ENCODE measurements around the gene PTPRG.
"Not testable (repeated sequence)": the region's sequence is repeated elsewhere in the genome, so short reads cannot be mapped to it uniquely, and the experiment has no call there.

PTPRG gene

GRCh38 chr3:61688307-61688984, 127.1 kb downstream of the PTPRG start:
- DNase-seq: peak; percentile 57

GRCh38 chr3:61690016-61690415, 128.6 kb downstream of the PTPRG start:
- no peak for DNase-seq

DNA sequence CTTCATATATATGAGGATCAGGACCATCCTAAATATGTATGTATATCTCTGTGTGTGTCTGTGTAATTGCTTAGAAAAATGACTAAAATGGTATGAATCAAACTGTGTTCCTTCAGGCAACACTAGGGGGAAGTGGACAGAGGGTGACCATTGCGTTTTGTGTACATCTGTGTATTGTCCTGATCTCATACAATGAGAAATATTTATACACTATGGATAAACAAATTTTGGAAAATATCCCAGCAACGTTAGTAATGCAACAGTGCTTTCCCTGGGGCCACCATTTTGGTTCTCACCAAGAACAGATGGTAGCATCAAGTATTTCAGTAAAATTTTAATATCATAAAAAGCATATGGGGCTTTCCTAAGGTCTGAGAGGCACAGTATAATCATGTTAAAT, 130.1 kb downstream of the PTPRG start:
- no peak for DNase-seq

DNA sequence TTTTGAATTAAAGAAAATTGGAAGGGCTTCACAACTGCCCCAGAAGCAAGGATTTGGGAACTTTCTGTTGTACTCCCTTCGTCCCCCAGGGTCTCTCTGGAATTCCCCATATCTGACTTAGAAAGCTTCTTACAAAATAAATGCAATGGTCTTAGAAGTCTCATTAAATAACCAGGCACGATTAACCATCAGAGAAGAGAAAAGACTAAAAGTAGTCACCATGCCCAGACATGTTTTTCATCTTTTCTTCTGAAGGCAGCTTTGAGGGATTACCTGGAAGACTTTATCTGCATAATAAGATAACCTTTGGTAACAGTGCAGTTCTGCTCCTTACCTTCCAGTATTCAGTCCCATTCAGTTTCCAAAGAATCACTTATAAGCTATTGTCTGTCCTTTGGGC, 135.9 kb downstream of the PTPRG start:
- DNase-seq: no peak

DNA sequence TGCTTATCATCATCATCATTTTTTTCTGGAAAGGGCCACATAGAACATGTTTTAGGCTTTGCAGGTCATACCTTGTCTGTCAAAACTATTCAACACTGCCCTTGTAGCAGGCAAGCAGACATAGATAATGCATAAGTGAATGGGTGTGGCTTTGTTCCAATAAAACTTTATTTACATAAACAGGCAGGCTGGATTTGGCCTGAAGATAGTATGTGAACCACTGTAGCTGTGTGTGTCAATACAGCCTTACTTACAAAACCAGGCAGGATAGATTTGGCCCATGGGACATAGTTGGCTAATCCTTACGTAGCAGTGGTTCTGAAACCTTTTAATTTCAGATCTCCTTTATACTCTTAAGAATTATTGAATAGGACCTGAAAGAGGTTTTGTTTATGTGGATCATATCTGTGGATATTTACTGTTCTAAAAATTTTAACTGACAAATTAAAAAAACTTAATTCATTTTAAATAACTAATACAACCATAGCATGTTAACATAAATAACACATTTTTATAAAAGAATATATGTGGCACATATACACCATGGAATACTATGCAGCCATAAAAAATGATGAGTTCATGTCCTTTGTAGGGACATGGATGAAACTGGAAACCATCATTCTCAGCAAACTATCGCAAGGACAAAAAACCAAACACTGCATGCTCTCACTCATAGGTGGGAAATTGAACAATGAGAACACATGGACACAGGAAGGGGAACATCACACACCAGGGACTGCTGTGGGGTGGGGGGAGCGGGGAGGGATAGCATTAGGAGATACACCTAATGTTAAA, 137.1 kb downstream of the PTPRG start:
- DNase-seq: not testable (repeated sequence)

DNA sequence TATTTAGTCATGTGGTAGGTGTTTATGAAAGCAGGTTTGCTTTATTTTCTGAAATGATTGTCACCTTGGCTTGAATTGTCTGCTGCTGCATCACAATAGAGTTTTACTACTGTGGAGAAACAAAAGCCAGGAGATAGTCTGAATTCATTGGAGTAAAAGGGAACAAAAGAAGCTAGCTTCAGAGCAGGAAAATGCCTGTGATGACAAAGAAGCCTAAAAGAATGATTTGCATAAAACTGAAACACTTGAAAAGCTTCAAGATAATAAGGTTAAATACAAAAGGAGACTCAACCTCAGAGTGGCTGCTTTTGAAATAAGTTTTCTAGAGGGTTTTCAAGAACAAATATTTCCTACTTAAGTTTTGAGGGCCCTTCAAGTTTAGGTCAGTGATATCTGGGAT, 138.3 kb downstream of the PTPRG start:
- DNase-seq: peak; percentile 24

DNA sequence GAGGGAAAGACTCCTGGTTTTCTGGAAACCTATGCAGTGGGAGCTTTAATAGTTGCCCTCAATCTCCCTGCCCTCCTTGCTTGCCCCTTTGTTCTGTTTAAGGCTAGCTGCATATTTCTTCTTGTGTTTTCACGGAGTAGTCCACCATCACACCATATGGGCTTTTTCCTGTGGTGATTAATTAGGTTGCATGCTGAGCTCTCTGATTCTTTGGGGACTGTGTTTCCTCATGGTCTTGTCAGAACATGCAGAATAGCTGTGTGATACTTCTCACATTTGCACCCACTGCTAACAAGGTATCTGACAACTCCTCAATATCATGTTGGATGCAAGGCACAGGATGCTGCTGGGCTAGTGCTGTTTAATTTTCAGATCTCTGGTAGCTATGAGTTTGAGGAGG, 139.6 kb downstream of the PTPRG start:
- peak; percentile 72 for DNase-seq

GRCh38 chr3:61702453-61702852, 141.1 kb downstream of the PTPRG start:
- no peak for DNase-seq

DNA sequence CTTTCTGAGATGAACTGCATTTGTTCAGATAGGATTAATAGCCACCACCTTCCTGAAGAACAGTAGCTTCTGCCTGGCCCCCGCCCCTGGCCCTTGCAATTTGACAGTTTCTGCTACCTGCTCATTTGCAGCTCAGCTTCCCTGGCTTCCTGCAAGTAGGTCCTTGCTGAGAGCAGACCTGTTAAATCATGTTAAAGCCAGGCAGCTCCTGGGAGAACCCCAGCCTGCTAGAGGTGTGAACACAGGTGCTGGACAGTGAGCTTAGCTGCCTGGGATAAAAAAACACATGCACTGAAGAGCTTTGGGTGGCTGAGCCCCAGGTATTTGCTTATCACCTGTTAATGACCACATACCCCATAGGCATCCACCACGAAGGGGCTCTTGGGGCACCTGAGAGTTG, 143.4 kb downstream of the PTPRG start:
- peak; percentile 28 for DNase-seq

- DNase-seq: no peak
Observed at GRCh38 chr3:61707492-61707891, 146.1 kb downstream of the PTPRG start.

DNA sequence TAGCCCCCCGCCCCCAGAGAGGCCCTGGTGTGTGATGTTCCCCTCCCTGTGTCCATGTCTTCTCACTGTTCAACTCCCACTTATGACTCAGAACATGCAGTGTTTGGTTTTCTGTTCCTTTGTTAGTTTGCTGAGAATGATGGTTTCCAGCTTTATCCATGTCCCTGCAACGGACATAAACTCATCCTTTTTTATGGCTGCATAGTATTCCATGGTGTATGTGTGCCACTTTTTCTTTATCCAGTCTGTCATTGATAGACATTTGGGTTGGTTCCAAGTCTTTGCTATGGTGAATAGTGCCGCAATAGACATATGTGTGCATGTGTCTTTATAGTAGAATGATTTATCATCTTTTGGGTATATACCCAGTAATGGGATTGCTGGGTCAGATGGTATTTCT, 149.5 kb downstream of the PTPRG start:
- DNase-seq: not testable (repeated sequence)

GRCh38 chr3:61714225-61714624, 152.9 kb downstream of the PTPRG start:
- no peak for DNase-seq

- no peak for DNase-seq
Observed at GRCh38 chr3:61715886-61716527, 154.6 kb downstream of the PTPRG start.

DNA sequence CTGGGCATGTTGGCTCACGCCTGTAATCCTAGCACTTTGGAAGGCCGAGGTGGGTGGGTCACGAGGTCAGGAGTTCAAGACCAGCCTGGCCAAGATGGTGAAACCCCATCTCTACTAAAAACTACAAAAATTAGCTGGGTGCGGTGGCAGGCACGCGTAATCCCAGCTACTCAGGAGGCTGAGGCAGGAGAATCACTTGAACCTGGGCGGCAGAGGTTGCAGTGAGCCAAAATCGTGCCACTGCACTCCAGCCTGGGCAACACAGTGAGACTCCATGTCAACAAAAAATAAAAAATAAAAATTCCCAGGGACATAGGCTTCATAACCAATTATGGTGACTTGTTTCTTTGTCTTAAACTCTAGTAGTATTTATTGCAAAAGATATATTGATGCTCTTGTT, 155.3 kb downstream of the PTPRG start:
- not testable (repeated sequence) for DNase-seq

GRCh38 chr3:61718565-61718964, 157.2 kb downstream of the PTPRG start:
- no peak for DNase-seq

DNA sequence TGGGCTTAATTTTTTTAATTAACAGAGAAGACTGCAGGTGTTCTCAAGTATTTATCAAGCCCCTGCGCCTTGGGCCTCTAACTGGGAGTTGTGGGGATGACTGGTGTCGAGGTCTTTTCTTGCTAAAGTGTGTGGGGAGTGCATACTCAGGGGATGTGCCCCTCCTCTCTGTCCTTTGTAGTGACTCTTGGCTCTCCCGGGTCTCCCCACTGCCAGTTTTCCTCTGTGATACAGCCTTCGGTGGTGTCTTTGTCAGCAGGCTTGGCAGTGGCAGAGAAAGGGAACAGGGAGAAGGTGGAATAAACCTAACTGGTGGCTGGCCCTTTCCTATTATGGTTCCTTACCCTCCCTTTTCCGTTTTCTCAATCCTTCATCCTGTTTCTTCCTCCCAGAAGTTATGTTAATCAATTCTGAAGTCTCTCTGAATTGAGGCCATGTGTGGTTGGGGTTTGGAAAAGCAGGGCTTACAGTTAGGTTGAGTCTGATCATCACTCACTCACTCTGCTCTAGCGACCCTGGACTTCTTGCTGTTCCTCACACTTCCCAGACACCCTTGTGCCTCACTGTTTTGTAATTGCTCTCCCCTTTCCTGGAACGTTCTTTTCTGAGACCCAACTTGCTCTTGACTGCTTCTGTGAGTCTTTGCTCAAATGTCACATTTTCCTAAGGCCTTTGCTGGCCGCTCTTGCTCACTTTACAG, 158.1 kb downstream of the PTPRG start:
- DNase-seq: no peak

DNA sequence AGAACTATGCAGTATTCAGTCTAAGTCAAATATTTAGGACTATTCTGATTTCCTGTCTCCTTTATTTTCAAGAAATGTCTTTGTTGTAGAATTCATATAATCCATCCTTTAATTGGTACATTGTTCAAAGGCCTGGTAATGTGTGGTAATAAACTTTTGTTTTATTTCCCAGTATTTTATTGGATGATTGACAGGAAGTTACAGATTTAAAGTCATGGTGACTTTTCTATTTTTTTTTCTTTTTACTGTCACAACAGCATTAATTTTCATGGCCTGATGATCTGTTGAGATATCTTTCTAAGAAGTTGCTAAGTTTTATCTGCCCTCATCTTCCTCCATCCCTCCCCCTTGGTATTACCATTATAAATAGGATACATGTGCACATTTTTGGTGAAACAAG, 161.7 kb downstream of the PTPRG start:
- DNase-seq: no peak

DNA sequence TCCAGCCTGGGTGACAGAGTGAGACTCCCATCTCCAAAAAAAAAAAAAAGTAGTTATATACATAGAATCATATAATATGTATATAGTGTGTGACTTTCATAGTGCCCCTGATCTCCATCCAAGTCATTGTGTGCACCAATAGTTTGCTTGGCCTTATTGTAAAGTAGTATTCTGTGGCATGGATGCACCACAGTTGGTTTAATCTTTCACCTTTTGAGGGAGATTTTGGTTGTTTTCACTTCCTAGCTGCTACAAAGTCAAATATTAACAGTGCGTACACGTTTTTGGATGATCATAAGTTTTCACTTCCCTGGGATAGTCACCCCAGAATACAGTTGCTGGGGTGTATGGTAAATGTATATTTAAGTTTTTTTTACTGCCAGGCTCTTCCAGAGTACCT, 162.8 kb downstream of the PTPRG start:
- no peak for DNase-seq

DNA sequence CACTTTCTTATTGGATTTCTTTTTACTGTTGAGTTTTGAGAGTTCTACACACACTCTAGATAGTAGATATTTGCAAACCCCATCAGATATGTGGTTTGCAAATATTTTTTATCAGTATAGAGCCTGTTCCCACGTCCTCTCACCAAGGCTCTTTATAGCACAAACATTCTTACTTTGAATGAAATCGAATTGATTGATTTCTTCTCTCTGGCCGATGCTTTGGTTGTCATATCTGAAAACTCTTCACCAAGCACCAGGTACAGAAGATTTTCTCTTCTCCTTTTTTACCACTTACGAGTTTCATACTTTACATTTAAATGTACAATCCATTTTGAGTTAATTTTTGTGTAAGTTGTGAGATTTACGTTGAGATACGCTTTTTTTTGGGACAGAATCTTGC, 163.4 kb downstream of the PTPRG start:
- DNase-seq: no peak

DNA sequence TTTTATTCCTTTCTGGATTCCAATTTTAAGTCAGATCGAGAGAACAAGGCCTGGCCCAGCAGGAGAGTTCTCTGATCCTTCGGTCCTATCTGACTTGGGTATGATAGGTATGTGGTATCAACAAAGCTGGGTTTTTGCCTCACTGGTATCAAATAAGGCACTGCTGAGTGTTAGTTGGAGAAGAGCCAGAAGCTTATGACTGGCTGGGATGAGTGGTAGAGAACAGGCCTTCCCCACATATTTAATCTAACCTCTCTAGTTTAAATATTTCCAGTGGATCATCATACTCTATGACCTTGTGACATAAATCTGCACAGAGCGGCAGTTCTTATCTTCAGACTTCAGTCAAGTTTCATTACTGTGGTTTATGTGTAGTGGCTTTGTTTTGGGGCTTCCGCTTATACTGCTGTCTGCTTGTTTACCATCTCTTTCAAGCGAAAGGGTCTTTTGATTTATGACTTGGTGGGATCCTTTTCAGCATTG, 164.5 kb downstream of the PTPRG start:
- DNase-seq: no peak

GRCh38 chr3:61727435-61727834, 166.1 kb downstream of the PTPRG start:
- DNase-seq: no peak

DNA sequence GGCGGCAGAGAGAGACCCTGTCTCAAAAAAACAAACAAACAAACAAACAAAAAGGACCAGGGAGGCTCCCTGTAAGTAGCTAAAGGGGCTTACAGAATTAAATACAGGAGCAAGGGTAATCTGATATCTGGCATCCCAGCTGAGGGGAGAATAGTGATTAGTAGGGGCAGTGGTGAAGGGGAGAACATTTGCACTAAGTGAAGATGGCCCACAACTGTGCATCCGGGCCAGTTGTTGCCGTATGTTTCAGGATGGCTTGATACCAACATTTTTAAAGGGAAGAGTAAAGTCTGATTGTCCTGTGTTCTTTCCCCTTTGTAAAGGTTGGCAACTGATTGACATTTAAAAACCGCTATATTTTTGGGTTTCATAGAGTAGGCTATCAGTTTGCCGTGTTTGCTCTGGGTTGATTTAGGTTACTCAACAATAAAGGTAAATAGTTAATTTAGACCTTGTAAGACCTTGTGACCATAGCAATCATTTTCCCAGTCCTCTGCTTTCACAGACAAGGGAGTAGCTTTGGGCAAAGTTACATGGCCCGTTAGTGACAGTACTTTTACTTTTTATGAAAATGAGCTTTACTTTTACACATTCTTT, 167.8 kb downstream of the PTPRG start:
- DNase-seq: no peak

GRCh38 chr3:61730056-61730455, 168.7 kb downstream of the PTPRG start:
- no peak for DNase-seq

Measured in NCI-H146 (cell line).